Raji (cell line): ENCODE data around the gene ARAP1.

Source experiments
- POLR2A ChIP-seq: IDR thresholded peaks from 2 replicates; pipeline ENCODE4 v1.6.1; 2011; ENCODE audit warnings: low read depth, low read length, control low read depth; ENCODE audit not compliant: insufficient read depth

ARAP1 gene

GRCh38 chr11:72782081-72782920 is 30.1 kb upstream of the ARAP1 start:
- no peak for TF ChIP-seq POLR2A

DNA sequence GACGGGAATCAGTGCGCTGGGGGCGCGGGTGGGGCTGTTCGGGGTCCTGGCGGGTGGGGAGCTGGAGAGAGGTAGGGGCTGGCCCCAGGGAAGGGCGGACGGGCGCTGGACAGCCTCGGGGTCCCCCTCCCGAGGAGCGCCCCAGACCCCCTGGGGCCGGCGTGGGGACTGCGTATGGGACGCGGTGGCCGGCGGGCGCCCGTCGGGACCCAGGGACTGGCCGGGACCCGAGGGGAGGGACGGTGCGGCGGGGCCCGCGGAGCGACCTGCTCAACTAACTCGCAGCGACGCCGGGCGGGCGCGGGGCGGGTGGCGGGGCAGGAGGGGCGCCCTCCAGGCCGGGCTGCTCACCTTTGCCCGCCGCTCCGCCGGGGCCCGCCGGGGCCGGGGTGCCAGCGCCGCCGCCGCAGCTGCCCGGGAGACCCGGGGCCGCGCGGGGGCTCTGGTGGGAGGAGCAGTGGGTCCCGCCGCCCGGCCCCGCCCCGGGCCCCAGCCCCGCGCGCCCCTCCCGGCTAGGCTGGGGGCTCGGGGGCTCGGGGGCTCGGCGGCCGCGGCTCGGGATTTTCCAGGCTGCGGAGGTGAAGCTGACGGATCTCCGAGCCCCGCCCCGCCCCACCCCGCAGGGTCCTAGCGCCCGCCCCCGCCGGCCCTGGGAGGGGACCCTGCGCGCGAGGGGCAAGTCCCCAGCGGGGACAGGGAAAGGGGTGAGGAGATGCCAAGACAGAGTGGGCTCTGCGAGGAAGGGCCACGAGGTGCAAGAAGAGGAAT is 29.3 kb upstream of the ARAP1 start:
- TF ChIP-seq POLR2A, result no peak

DNA sequence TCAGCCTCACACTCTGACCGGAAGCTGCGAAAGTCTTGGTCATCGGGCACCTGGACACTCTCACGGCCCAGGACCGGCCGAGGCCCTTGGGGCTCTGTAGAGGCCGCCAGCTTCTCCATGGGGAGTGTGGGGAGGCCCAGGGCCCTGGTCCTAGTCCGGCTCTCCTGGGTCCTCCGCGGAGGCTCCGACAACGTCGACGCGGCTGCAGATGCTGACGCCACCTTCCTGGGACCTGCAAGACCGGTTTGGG is 28.8 kb upstream of the ARAP1 start:
- no peak for TF ChIP-seq POLR2A

DNA sequence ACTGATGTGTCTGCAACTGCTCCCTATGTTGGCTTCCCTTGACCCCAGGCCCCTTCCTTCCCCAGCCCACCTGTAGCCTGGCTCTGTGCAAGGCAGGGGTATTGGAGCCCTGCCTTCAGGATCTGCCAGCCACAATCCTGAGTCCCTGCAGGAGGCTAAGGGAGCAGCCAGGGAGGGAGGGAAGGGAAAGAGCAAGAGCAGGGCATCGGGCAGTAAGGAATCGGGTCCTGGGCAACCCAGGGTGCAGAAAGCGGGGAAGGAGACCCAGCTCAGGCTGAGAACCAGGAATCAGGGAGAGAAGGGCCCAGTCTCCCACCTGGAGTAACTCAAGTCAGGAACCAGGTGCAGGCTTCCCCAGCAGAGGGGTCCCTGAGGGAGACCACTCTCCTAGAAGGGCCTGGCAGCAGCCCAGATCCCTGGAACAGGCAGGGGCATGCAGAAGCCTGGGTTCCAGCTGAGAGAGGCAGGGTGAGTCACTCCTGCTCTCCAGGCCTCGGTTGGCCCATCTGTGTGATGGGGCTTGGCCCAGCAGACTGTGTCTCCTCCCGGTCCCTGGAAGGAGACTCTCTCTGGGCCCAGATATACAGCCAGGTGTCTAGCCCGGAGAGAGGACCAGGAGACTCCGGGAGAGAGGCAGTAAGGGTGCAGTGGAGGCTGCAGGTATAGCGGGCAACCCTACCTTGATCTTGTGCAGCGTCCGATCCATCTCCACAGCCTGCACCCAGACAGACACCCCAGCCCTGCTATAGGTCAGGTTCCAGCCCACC is 28.3 kb upstream of the ARAP1 start:
- TF ChIP-seq POLR2A, result no peak

GRCh38 chr11:72779495-72780128 is 27.4 kb upstream of the ARAP1 start:
- TF ChIP-seq POLR2A, result no peak

- TF ChIP-seq POLR2A, result no peak
These were observed 26.6 kb upstream of the ARAP1 start for GRCh38 chr11:72778535-72779494.

DNA sequence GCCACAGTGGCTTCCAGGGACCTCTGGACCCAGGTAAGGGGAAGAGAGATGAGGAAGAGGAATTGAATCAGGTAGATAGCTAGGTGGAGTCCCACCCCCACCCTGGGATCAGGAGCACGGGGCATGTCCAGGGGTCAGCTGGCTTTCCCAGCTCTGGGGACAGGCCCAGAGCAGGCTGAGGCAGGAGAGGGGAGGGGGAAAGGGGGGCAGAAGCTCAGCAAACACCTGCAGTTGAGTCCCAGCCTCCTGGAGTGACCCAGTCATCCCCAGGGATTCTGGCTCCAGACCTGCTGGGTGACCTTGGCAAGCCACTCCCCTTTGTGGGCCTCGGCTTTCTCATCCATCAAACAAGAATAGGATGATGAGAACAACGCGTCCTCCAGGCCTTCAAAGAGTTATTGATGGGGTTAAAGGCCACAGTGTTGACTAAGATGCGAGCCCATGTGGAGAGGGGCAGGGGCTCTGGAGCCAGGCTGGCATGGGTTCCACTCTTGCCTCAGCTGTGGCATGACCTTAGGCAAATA is 25.6 kb upstream of the ARAP1 start:
- no peak for TF ChIP-seq POLR2A

DNA sequence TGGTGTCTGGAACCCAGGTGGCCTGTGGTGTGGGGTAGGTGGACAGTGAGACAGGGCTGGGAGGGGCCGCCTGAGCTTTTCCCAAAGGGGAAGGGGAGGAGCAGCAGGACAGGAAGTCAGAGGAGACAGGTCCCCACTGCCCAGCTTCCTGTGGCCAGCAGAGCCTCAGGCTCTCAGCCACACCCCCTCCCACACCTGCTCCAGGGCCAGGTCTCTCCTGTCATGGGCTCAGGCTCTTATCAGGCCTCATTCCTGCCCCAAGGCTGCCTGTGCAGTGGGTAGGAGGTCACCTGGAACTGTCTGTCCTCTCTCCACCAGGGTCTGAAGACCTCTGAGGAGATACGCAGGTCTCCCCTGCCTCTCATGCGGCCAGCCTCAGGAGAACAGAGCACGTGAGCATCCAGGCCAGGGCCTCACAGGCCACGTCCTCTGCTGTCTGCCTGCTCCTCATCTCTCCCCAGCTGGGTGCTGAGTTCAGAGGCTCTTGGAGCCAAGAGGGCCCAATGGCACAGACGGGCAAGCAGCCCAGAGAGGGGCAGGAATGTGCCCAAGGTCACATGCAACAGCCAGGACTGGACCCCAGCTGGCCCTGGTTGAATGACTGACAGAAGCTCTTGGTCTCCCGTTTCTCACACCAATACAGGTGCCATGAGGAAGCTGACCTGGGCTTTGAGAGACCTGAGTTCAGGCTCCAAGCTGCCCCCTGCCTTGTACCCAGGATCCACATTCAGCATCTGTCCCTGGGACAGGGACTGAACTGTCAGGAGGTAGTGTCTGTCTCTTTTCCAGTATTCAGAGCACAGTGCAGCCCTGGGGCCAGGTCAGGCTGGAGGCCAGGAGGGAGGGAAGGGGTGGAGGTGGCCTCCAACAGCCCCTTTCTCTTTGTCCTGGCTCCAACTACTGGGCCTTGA is 24.9 kb upstream of the ARAP1 start:
- TF ChIP-seq POLR2A, result no peak

DNA sequence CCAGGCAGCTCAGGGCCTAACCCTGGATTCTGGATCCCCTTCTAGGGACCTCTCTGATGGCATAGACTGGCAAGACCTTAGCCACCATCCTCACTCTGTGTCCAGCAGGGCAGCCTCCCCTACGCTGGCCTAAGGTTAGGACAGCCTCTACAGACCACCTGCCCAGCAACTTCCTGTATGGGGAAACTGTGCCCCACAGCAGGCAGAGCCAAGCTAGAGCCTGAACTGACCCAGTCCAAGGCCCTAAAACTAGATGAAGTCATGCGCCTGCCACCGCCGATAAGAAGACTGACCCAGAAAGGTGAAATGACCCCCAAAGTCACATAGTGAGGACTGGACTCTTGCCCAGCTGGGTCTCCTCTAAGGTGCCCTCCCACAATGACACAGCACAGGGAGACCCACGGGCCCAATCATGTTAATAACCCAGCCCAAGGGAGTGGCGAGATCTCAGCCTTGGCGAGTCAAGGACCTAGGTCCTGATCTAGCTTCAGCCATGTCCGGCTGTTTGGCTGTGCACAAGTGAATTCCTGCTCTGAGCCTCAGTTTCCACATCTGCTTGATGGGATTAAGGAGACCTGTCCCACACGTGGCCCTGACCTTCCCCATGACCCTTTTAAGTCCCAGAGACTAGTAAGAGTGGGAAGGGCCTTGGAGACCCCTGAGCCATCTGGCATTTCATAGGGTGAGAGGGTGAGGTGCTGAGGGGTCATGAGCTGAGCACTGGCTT is 24.1 kb upstream of the ARAP1 start:
- TF ChIP-seq POLR2A, result no peak

DNA sequence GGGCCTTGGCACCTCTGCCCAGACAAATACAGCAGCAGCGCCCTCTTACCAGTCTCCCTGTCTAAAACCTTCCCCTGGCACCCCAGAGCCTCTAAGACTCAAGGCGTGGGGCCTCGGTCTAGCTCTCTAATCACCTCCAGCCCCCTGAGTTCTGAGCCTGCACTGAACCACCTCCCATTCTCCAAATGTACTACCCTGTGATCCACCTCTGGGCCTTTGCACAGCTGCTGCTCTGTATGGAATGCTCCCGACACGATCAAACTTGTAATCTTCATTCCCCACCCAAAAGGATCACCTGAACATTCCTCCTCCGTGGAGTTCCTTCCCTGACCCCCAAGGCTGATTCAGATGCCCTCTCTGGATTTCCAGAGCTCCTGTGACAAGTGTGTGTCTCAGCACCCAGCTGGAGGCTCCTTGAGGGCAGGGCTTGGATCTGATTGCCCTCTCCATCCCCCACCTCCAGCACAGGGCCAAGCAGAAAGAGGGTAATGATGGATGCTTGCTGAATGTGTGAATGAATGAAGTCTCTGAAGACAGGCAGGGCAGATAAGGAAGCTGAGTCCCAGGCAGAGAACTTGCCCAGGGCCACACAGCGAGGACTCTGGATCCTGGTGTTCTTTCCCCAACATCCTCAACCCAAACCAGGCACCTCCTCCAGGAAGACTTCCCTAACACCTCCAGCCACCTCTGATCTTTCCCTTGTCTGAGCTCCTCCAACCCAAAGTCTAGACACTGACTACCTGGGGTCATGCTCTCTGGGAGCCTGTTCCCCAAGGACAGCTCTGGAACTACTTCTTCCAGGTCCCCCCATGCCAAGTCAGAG is 23.3 kb upstream of the ARAP1 start:
- no peak for TF ChIP-seq POLR2A

DNA sequence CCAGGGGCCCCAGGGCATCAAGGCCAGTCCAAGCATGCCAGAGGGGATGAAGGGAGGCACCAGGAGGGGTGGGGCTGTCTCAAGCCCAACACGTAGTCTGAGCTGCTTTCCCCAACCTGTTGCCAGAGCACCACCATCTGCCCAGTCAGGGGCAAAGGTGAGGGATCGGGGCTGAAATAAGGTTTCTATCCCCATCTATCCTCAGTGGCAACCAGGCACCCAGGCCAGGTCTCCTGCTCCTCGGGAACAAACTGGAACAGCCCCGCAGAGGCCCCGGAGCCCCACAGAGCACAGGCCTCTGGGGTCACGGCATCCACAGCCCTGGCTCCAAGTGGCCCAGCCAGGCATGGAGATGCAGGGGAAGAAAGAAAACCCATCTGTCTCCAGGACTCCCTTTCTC is 22.3 kb upstream of the ARAP1 start:
- no peak for TF ChIP-seq POLR2A

GRCh38 chr11:72773696-72774095 is 21.5 kb upstream of the ARAP1 start:
- no peak for TF ChIP-seq POLR2A
